Colonic mucosa (tissue), 4 donors: Measurements from ENCODE around the gene CCDC80. TPM values are rescaled to one million over a fixed set of nuclear protein-coding genes. Genes with fewer than 3 reads are reported as not detected.

Source experiments
- DNase-seq: peaks from one replicate; pipeline ENCODE4 v3.0.0-alpha.2; 2020
- H3K27ac ChIP-seq: fragments of 200-600 bp; one replicate; pipeline ENCODE4 v1.8.0; 2021
- H3K27me3 ChIP-seq: fragments of 200-600 bp; one replicate; pipeline ENCODE4 v1.8.0; 2021
- H3K36me3 ChIP-seq: fragments of 200-600 bp; one replicate; pipeline ENCODE4 v1.8.0; 2021
- H3K4me1 ChIP-seq: fragments of 200-600 bp; one replicate; pipeline ENCODE4 v1.8.0; 2021; ENCODE audit warnings: mild to moderate bottlenecking
- H3K4me3 ChIP-seq: fragments of 200-600 bp; one replicate; pipeline ENCODE4 v1.8.0; 2021
- H3K9ac ChIP-seq, 2 donors: one replicate each; pipeline ENCODE4 v1.7.0; 2013; ENCODE audit warnings: control low read depth in 2 of 2, low read depth in 2 of 2, low read length in 2 of 2
- H3K9me3 ChIP-seq: fragments of 200-600 bp; one replicate; pipeline ENCODE4 v1.8.0; 2021
- intact Hi-C: fragments of 100-400 bp; cut with DNase I; formaldehyde crosslinking; loops from one replicate; pipeline ENCODE4 v1.14.1; 2022
- total RNA-seq, 2 donors: library from RNA; stranded (reverse); fragmentation: NEBNext Ultra II Directional in 1 of 2; extraction: Animal tissue kit (Norgen Biotek cat#: 25700) in 1 of 2; gene quantifications; one replicate each; pipeline ENCODE4 v1.2.1, GENCODE V29; 2021
- TF ChIP-seq, protein P1 (sequence below): fragments of 200-600 bp; IDR thresholded peaks from one replicate; pipeline ENCODE4 v1.8.0; 2022; ENCODE audit warnings: antibody characterized with exemption, mild to moderate bottlenecking
- donor health status: healthy.
- donor health status: DM: no; HTN: no; CAD: no.
- donor health status: DM: no; HTN: no; CAD: no.

The CCDC80 gene
- total RNA-seq, 2 donors from 2014 or later, result 7.1 to 36.6 TPM

DNA sequence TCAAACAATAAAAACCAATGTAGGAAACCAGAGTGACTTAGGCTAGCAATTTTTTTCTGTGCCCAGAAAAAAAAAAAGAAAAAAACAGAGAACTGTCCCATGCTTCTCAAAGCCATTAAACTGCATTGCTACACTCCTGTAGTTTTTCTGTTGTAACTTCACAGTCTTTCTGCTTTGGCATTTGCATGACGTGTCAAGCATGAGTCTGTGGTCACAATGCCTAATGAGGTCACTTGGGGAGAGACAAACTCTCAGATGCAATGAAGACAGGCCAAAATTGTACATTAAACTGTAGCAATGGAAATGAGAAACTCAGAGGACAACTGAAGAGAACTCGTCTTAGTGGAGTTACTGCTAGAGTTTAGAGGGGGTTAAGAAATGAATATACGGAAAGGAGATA, 30.8 kb downstream of the CCDC80 start:
- no peak for DNase-seq
- H3K27ac ChIP-seq, result no peak overlapping the region
- H3K4me3 ChIP-seq, result no peak overlapping the region
- no peaks in the 10 kb centered on the region for H3K27me3 ChIP-seq
- no peaks in the 10 kb centered on the region for H3K36me3 ChIP-seq
- intact Hi-C loops, result no loop called here
- no peaks in the 10 kb centered on the region for H3K4me1 ChIP-seq
- TF ChIP-seq, protein P1, sequence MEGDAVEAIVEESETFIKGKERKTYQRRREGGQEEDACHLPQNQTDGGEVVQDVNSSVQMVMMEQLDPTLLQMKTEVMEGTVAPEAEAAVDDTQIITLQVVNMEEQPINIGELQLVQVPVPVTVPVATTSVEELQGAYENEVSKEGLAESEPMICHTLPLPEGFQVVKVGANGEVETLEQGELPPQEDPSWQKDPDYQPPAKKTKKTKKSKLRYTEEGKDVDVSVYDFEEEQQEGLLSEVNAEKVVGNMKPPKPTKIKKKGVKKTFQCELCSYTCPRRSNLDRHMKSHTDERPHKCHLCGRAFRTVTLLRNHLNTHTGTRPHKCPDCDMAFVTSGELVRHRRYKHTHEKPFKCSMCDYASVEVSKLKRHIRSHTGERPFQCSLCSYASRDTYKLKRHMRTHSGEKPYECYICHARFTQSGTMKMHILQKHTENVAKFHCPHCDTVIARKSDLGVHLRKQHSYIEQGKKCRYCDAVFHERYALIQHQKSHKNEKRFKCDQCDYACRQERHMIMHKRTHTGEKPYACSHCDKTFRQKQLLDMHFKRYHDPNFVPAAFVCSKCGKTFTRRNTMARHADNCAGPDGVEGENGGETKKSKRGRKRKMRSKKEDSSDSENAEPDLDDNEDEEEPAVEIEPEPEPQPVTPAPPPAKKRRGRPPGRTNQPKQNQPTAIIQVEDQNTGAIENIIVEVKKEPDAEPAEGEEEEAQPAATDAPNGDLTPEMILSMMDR, result no peak
- H3K9me3 ChIP-seq, result no peaks in the 10 kb centered on the region
- no peak overlapping the region for H3K9ac ChIP-seq

DNA sequence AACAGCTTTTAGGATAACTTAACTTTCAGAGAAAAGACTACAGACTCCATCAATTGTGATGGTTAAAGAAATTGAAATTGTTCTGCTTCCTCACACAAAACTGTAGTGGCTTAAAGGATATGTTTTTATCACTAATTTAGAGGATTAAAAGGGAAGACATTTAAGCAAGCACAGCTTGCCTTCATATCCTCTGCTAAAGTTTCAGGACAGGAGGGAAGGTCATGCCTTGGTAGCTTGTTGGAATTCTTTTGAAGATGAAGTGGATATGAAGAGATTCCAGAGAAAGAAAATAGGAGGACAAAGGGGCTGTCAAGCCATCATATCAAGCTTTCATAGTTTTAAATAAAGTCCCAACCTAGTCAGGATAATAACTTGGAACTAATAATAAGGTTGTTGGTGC, 33.1 kb downstream of the CCDC80 start:
- Histone ChIP-seq H3K9ac (no peak overlapping the region), H3K4me3 (no peak overlapping the region), H3K27ac (no peak overlapping the region), H3K9me3 (no peaks in the 10 kb centered on the region), H3K4me1 (no peaks in the 10 kb centered on the region), H3K36me3 (no peaks in the 10 kb centered on the region), H3K27me3 (no peaks in the 10 kb centered on the region)
- DNase-seq, result no peak
- intact Hi-C loops, result no loop called here
- TF ChIP-seq, protein P1, result no peak

GRCh38 chr3:112606098-112606497, 34.8 kb downstream of the CCDC80 start:
- H3K27ac ChIP-seq, result no peak overlapping the region
- no peak for DNase-seq
- H3K4me3 ChIP-seq, result no peak overlapping the region
- TF ChIP-seq, protein P1, result no peak
- no peaks in the 10 kb centered on the region for H3K36me3 ChIP-seq
- no peaks in the 10 kb centered on the region for H3K27me3 ChIP-seq
- intact Hi-C loops, result no loop called here
- no peaks in the 10 kb centered on the region for H3K4me1 ChIP-seq
- H3K9ac ChIP-seq, result no peak overlapping the region
- H3K9me3 ChIP-seq, result no peaks in the 10 kb centered on the region

DNA sequence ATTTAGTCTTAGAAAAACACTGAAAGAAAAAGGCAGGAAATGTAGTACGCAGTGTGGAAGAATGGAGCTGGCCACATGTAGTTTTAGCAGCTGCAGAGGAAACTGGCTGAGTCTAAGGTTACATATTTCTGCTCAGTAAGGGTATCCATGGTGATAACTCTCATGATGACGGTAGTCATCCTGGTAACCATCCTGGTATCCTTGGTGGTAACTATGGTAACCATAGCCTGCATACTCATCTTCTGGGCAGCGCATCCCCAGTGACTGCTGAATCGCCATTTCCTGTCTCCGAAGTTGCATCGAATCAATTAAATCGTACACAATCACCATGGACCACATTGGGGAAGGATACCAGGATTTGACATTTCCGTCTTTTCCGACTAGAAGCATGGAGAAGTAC, 35.7 kb downstream of the CCDC80 start:
- Histone ChIP-seq H3K4me3 (no peak overlapping the region), H3K27ac (no peak overlapping the region), H3K4me1 (no peaks in the 10 kb centered on the region), H3K36me3 (no peaks in the 10 kb centered on the region), H3K27me3 (no peaks in the 10 kb centered on the region), H3K9me3 (no peaks in the 10 kb centered on the region), H3K9ac (no peak overlapping the region)
- intact Hi-C loops, result no loop called here
- TF ChIP-seq, protein P1, result no peak
- DNase-seq, result no peak

DNA sequence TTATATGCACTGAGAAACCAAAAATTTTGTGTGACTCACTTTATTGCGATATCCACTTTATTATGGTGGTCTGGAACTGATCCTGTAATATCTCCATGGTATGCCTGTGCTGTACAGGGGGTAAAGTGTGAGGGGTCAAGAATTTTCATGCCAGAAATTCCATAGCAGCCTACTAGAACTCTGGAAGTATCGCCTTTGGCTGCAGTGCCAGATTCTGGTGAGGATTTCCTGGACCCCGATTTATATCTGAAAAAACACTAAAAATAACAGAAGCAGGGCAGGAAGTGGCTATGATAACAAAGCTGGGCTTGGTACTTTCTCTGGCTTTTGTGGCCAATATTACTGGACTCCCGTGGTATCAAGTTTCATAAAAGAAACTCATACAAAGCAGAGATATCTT, 36.4 kb downstream of the CCDC80 start:
- TF ChIP-seq, protein P1, result no peak
- H3K9me3 ChIP-seq, result no peaks in the 10 kb centered on the region
- H3K36me3 ChIP-seq, result no peaks in the 10 kb centered on the region
- no peak for DNase-seq
- H3K27ac ChIP-seq, result no peak overlapping the region
- intact Hi-C loops, result no loop called here
- H3K4me3 ChIP-seq, result no peak overlapping the region
- no peaks in the 10 kb centered on the region for H3K4me1 ChIP-seq
- H3K9ac ChIP-seq, result no peak overlapping the region
- H3K27me3 ChIP-seq, result no peaks in the 10 kb centered on the region
